Measurements from ENCODE around the gene ICAM1.

ICAM1 gene

DNA sequence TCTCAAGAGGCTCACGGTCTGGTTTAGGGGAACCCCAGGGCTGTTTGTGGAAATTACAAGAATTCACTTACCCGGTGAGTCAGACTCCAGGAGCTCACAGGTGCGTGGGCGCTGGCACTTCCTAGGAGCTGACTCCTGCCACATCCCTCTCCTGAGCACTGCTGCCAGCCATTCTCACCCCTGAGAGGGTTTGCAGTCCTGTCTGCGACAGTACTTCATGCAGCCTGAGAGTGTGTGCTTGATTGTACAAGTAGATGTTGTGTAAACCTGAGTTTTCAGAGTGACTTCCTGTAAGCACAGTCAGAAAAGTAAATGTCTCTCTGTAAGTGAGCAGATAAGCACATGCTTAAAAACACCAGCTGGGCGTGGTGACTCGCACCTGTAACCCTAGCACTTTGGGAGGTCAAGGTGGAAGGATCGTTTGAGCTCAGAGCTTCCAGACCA lies 10.8 kb upstream of the ICAM1 start:
- no peak overlapping the region for H3K27ac ChIP-seq

DNA sequence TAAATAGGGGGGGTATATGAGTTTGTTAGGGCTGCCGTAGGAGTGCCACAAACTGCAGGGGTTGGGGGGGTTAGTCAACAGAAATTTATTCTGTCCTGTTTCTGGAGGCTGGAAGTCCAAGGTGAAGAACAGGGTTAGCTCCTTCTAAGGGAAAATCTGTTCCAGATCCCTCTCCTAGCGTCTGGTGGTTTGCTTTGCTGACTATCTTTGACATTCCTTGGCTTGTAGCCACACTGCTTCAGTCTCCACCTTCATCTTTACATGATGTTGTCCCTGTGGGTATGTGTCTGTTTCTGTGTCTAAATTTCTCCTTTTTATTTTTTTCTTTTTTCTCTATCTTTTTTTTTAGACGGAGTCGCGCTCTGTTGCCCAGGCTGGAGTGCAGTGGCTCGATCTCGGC lies 8.1 kb upstream of the ICAM1 start:
- Histone ChIP-seq H3K9me3 (replicated peaks in 1 of 11) (no peaks in the 10 kb centered on the region), H3K36me3 (peaks cover 16 to 26% (median 21%) of the 10 kb centered on the region in 11 experiments), H4K20me1 (peaks cover 0 to 22% (median 14%) of the 10 kb centered on the region in 11 experiments; a peak in 17 of 22 replicates), H3K27ac (no peak overlapping the region), H3K9ac (no peak overlapping the region), H3K4me1 (peaks cover 0 to 33% (median 15%) of the 10 kb centered on the region in 10 experiments; a peak in 16 of 20 replicates), H3K4me2 (0 out of 22 replicates have a peak overlapping the region, but pooled peaks of 1 of the 11 experiments have one; percentile 1), H3K4me3 (no peak overlapping the region), H3K27me3 (no peaks in the 10 kb centered on the region)
- no peak for TF ChIP-seq Cebpa-rat (IDR thresholded peaks at IDR 0.05)

More for the DNA sequence above, 10.8 kb upstream of the ICAM1 start:
- Histone ChIP-seq H4K20me1 (peaks cover 0 to 46% (median 23%) of the 10 kb centered on the region in 11 experiments; a peak in 17 of 22 replicates), H3K27me3 (no peaks in the 10 kb centered on the region), H3K4me2 (no peak overlapping the region), H3K36me3 (peaks cover 40 to 51% (median 45%) of the 10 kb centered on the region in 11 experiments), H3K4me3 (no peak overlapping the region), H3K4me1 (peaks cover 0 to 25% (median 14%) of the 10 kb centered on the region in 10 experiments; a peak in 14 of 20 replicates), H3K9me3 (replicated peaks in 1 of 11) (no peaks in the 10 kb centered on the region), H3K9ac (peak overlapping the region in 3 of 11 experiments; percentile 5 to 32 (median 18); a peak in 1 of 22 replicates)
- no peak for TF ChIP-seq Cebpa-rat (IDR thresholded peaks at IDR 0.05)

- H3K27me3 ChIP-seq, result no peaks in the 10 kb centered on the region
- 0 out of 22 replicates have a peak, but pooled peaks cover 0 to 1% (median 0%) of the 10 kb centered on the region in 11 experiments for H3K36me3 ChIP-seq
- no peaks in the 10 kb centered on the region for H3K9me3 ChIP-seq (replicated peaks in 1 of 11)
- no peak overlapping the region for H3K4me2 ChIP-seq
- H4K20me1 ChIP-seq, result peaks cover 0 to 6% (median 0%) of the 10 kb centered on the region in 11 experiments; a peak in 5 of 22 replicates
- H3K4me3 ChIP-seq, result no peak overlapping the region
- H3K9ac ChIP-seq, result no peak overlapping the region
- TF ChIP-seq Cebpa-rat (IDR thresholded peaks at IDR 0.05), result no peak
- H3K27ac ChIP-seq, result no peak overlapping the region
- peaks cover 22 to 44% (median 29%) of the 10 kb centered on the region in 10 experiments for H3K4me1 ChIP-seq
Observed at GRCh38 chr19:10266706-10267105, 4.2 kb upstream of the ICAM1 start.

DNA sequence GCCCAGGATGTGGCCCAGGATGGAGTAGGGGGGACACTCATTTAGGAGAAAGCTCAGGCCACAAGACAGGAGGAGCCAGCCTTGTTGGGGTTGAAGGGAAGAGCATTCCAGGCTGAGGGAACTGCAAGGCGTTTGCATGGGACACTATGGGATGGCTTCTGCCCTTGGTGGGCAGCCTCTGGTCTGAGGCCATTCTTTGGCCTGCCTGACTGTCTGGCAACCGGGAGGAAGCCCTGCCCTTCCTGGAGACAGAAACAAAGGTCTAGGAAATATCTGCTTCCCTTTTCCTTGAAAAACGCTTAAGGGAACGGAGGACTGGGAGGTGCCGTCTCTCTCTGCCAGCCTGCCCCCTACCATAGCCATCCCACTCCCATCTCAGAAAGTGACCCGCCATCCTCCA lies 2.8 kb upstream of the ICAM1 start:
- Histone ChIP-seq H3K9me3 (replicated peaks in 1 of 11) (no peaks in the 10 kb centered on the region), H4K20me1 (peaks cover 0 to 19% (median 0%) of the 10 kb centered on the region in 11 experiments; a peak in 7 of 22 replicates), H3K4me2 (peak overlapping the region in 5 of 11 experiments; percentile 24 to 97 (median 89); a peak in 10 of 22 replicates), H3K4me3 (no peak overlapping the region), H3K9ac (peak overlapping the region in 4 of 11 experiments; percentile 20 to 64 (median 48); a peak in 8 of 22 replicates), H3K27me3 (no peaks in the 10 kb centered on the region), H3K36me3 (peaks cover 0 to 14% (median 0%) of the 10 kb centered on the region in 11 experiments; a peak in 5 of 22 replicates), H3K4me1 (peaks cover 29 to 46% (median 35%) of the 10 kb centered on the region in 10 experiments), H3K27ac (peak overlapping the region in 4 of 11 experiments; percentile 14 to 30 (median 22); a peak in 4 of 22 replicates)
- TF ChIP-seq Cebpa-rat (IDR thresholded peaks at IDR 0.05), result no peak

- Histone ChIP-seq H3K4me2 (peak overlapping the region; percentile 83 to 98 (median 93)), H3K36me3 (peaks cover 0 to 28% (median 4%) of the 10 kb centered on the region in 11 experiments; a peak in 14 of 22 replicates), H3K4me3 (peak overlapping the region; percentile 52 to 81 (median 62)), H3K27ac (peak overlapping the region; percentile 66 to 99 (median 86)), H4K20me1 (peaks cover 0 to 34% (median 0%) of the 10 kb centered on the region in 11 experiments; a peak in 9 of 22 replicates), H3K27me3 (no peaks in the 10 kb centered on the region), H3K9me3 (replicated peaks in 1 of 11) (no peaks in the 10 kb centered on the region), H3K9ac (peak overlapping the region; percentile 70 to 96 (median 79)), H3K4me1 (peaks cover 28 to 61% (median 42%) of the 10 kb centered on the region in 10 experiments)
- no peak for TF ChIP-seq Cebpa-rat (IDR thresholded peaks at IDR 0.05)
Observed at GRCh38 chr19:10269333-10270179, 1.4 kb upstream of the ICAM1 start.

- no peaks in the 10 kb centered on the region for H3K27me3 ChIP-seq
- H3K36me3 ChIP-seq, result peaks cover 5 to 34% (median 11%) of the 10 kb centered on the region in 11 experiments; a peak in 18 of 22 replicates
- peak overlapping the region; percentile 66 to 99 (median 86) for H3K27ac ChIP-seq
- TF ChIP-seq Cebpa-rat (IDR thresholded peaks at IDR 0.05), result no peak
- peaks cover 0 to 41% (median 5%) of the 10 kb centered on the region in 11 experiments; a peak in 9 of 22 replicates for H4K20me1 ChIP-seq
- H3K9ac ChIP-seq, result peak overlapping the region; percentile 70 to 96 (median 79)
- H3K4me1 ChIP-seq, result peaks cover 28 to 67% (median 43%) of the 10 kb centered on the region in 10 experiments
- H3K4me2 ChIP-seq, result peak overlapping the region; percentile 83 to 98 (median 93)
- H3K9me3 ChIP-seq (replicated peaks in 1 of 11), result no peaks in the 10 kb centered on the region
- H3K4me3 ChIP-seq, result peak overlapping the region; percentile 52 to 81 (median 62)
Observed at GRCh38 chr19:10270180-10270615, 722 bp upstream of the ICAM1 start.

- Histone ChIP-seq H3K9ac (peak overlapping the region; percentile 70 to 96 (median 79)), H3K4me3 (peak overlapping the region; percentile 52 to 81 (median 62)), H3K4me2 (peak overlapping the region; percentile 83 to 98 (median 93)), H3K36me3 (peaks cover 8 to 49% (median 16%) of the 10 kb centered on the region in 11 experiments; a peak in 18 of 22 replicates), H3K27ac (peak overlapping the region; percentile 66 to 99 (median 86); a peak in 21 of 22 replicates), H3K4me1 (peaks cover 28 to 81% (median 43%) of the 10 kb centered on the region in 10 experiments), H3K9me3 (replicated peaks in 1 of 11) (no peaks in the 10 kb centered on the region), H3K27me3 (no peaks in the 10 kb centered on the region), H4K20me1 (peaks cover 0 to 55% (median 5%) of the 10 kb centered on the region in 11 experiments; a peak in 9 of 22 replicates)
- TF ChIP-seq Cebpa-rat (IDR thresholded peaks at IDR 0.05), result no peak
Observed at GRCh38 chr19:10271543-10272086, 695 bp downstream of the ICAM1 start.

DNA sequence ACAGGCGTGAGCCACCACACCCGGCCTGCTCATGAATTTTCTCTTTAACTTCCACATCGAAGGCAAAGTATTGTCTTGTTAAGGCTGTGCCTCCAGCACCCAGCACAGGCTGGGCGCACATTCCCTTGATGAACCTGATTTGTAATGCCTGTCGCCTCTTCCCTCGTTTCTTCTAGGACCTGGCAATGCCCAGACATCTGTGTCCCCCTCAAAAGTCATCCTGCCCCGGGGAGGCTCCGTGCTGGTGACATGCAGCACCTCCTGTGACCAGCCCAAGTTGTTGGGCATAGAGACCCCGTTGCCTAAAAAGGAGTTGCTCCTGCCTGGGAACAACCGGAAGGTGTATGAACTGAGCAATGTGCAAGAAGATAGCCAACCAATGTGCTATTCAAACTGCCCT lies 3.7 kb downstream of the ICAM1 start:
- Histone ChIP-seq H3K36me3 (peaks cover 11 to 78% (median 25%) of the 10 kb centered on the region in 11 experiments; a peak in 20 of 22 replicates), H3K4me3 (peak overlapping the region in 3 of 10 experiments; percentile 69 to 81 (median 76); a peak in 2 of 20 replicates), H3K4me1 (peaks cover 31 to 90% (median 41%) of the 10 kb centered on the region in 10 experiments), H3K27ac (no peak overlapping the region; a peak in 1 of 22 replicates), H3K9ac (peak overlapping the region in 3 of 11 experiments; percentile 18 to 96 (median 65); a peak in 4 of 22 replicates), H3K4me2 (peak overlapping the region in 3 of 11 experiments; percentile 93 to 98 (median 97); a peak in 6 of 22 replicates), H4K20me1 (peaks cover 0 to 84% (median 5%) of the 10 kb centered on the region in 11 experiments; a peak in 10 of 22 replicates), H3K27me3 (no peaks in the 10 kb centered on the region), H3K9me3 (replicated peaks in 1 of 11) (no peaks in the 10 kb centered on the region)
- no peak for TF ChIP-seq Cebpa-rat (IDR thresholded peaks at IDR 0.05)
